HepG2 (cell line): ENCODE results near the gene CDKN3. TPM values are rescaled to one million over a fixed set of nuclear protein-coding genes. Genes with fewer than 3 reads are reported as not detected.
A peak's percentile ranks its signal among the peaks of the same experiment; 100 is the strongest.

Source experiments
- ATAC-seq: fragments of 200-7000 bp; cut with Tn5 transposase; 3 replicates; pipeline ENCODE4 v1.9.1; 2020; ENCODE audit warnings: mild to moderate bottlenecking, moderate library complexity
- BruUV-seq: library from RNA; stranded (reverse); fragments of 400-500 nt; replicated peaks from 2 replicates; lab custom pipeline; 2021; lab: Mats Ljungman, UMichigan
- CTCF ChIA-PET: fragments of 300-600 bp; formaldehyde crosslinking; extraction: SDS; loops from one replicate; lab custom pipeline; 2021; ENCODE audit warnings: low total read pairs, inconsistent platforms, low intra/inter-chr PET ratio; lab: Yijun Ruan, JAX
- POLR2A ChIA-PET: fragments of 350-600 bp; sonication (Branson Sonifier 250); formaldehyde crosslinking; loops from one replicate; lab custom pipeline; 2020; ENCODE audit warnings: antibody characterized with exemption, inconsistent platforms; lab: Yijun Ruan, JAX
- DNase-seq: peaks from one replicate; pipeline ENCODE4 v3.0.0-alpha.2; 2015; ENCODE audit warnings: low spot score
- FAIRE-seq: peaks from 3 replicates; lab custom pipeline; 2011; peaks lifted over from hg19 to GRCh38; lab: Jason Lieb, UNC
- H2AFZ ChIP-seq: one replicate; pipeline ENCODE4 v1.6.1; 2011; ENCODE audit warnings: low read length, inconsistent platforms
- H3K27ac ChIP-seq: fragments of 300-600 bp; 3 replicates; pipeline ENCODE4 v1.8.0; 2011; ENCODE audit warnings: mixed run types, mild to moderate bottlenecking, mixed read lengths, low read length, inconsistent platforms; ENCODE audit not compliant: insufficient read depth; ENCODE audit errors: extremely low read length
- H3K27me3 ChIP-seq, 2 experiments: fragments of 200-600 bp in 1 of 2; 2 replicates in 1 of 2; 3 replicates in 1 of 2; pipeline versions ENCODE4 v1.6.0 to v1.8.0; 2011; ENCODE audit warnings: low read length in 2 of 2, mild to moderate bottlenecking in 2 of 2, moderate library complexity in 2 of 2, inconsistent platforms in 1 of 2; ENCODE audit not compliant: insufficient read depth in 2 of 2, control insufficient read depth in 1 of 2
- H3K36me3 ChIP-seq, 2 experiments: fragments of 200-600 bp in 1 of 2; replicated peaks in 1 of 2; 2 replicates in 1 of 2; 3 replicates in 1 of 2; pipeline versions ENCODE4 v1.5.1 to v1.8.0; 2011; ENCODE audit warnings: low read length in 2 of 2, inconsistent platforms in 1 of 2; ENCODE audit not compliant: insufficient read depth in 2 of 2, control insufficient read depth in 1 of 2
- H3K4me1 ChIP-seq: 2 replicates; pipeline ENCODE4 v1.5.1; 2012; ENCODE audit warnings: low read length, inconsistent platforms; ENCODE audit not compliant: insufficient read depth
- H3K4me2 ChIP-seq: 2 replicates; pipeline ENCODE4 v1.6.0; 2011; ENCODE audit warnings: low read depth, low read length, inconsistent platforms
- H3K4me3 ChIP-seq, 3 experiments: fragments of 200-600 bp in 1 of 3; sonication (generic), shearing (Covaris generic) in 1 of 3; replicated peaks in 1 of 3; 2 replicates each; pipeline ENCODE4 v1.5.1; 2011 to 2016; ENCODE audit warnings: low read length in 3 of 3, inconsistent platforms in 2 of 3, low read depth in 2 of 3, mild to moderate bottlenecking in 2 of 3, control low read depth in 1 of 3, mixed read lengths in 1 of 3; ENCODE audit not compliant: insufficient read depth in 1 of 3
- H3K79me2 ChIP-seq: one replicate; pipeline ENCODE4 v1.6.1; 2011; ENCODE audit warnings: low read length, inconsistent platforms; ENCODE audit not compliant: insufficient read depth
- H3K9ac ChIP-seq: 2 replicates; pipeline ENCODE4 v1.6.0; 2011; ENCODE audit warnings: mild to moderate bottlenecking, low read depth, low read length, inconsistent platforms; ENCODE audit not compliant: insufficient read depth
- H3K9me3 ChIP-seq: 2 replicates; pipeline ENCODE4 v1.5.1; 2012; ENCODE audit warnings: mild to moderate bottlenecking, low read length
- H4K20me1 ChIP-seq: 2 replicates; pipeline ENCODE4 v1.6.0; 2011; ENCODE audit warnings: inconsistent platforms, mild to moderate bottlenecking, low read length, moderate library complexity; ENCODE audit not compliant: insufficient read depth
- ATAD3A ChIP-seq: sonication (generic); formaldehyde crosslinking; IDR thresholded peaks from 2 replicates; pipeline ENCODE4 v1.4.0; 2020; ENCODE audit warnings: missing genetic modification reagents
- BCL6 ChIP-seq: IDR thresholded peaks from 2 replicates; pipeline ENCODE4 v1.6.1; 2016; ENCODE audit warnings: missing genetic modification reagents, missing compliant biosample characterization
- CEBPB ChIP-seq: IDR thresholded peaks from 2 replicates; pipeline ENCODE4 v1.6.1; 2011; ENCODE audit warnings: low read depth, low read length, improper control_type of control experiment, borderline replicate concordance
- CEBPG ChIP-seq: IDR thresholded peaks from 2 replicates; pipeline ENCODE4 v1.6.1; 2016
- KLF6 ChIP-seq: IDR thresholded peaks from 2 replicates; pipeline ENCODE4 v1.8.0; 2016; ENCODE audit warnings: missing biosample characterization, missing genetic modification reagents
- RCOR2 ChIP-seq: IDR thresholded peaks from 2 replicates; pipeline ENCODE4 v1.6.1; 2016; ENCODE audit warnings: missing biosample characterization, missing genetic modification reagents
- RFX1 ChIP-seq: fragments of 450-650 bp; IDR thresholded peaks from 2 replicates; pipeline ENCODE4 v1.6.1; 2017
- SMARCC2 ChIP-seq: fragments of 450-650 bp; IDR thresholded peaks from 2 replicates; pipeline ENCODE4 v1.6.1; 2017; ENCODE audit warnings: antibody characterized with exemption, mild to moderate bottlenecking
- U2AF1 ChIP-seq: fragments of 200-400 bp; formaldehyde crosslinking; optimal IDR thresholded peaks from 2 replicates; pipeline ENCODE3; 2017; ENCODE audit warnings: mild to moderate bottlenecking, low read depth, low read length
- ZNF138 ChIP-seq: sonication (generic); formaldehyde crosslinking; IDR thresholded peaks from 2 replicates; pipeline ENCODE4 v1.5.0; 2020; ENCODE audit warnings: mild to moderate bottlenecking, low read depth, missing genetic modification reagents
- ZNF207 ChIP-seq: fragments of 450-650 bp; IDR thresholded peaks from 2 replicates; pipeline ENCODE4 v1.6.1; 2016; ENCODE audit warnings: antibody characterized with exemption, borderline replicate concordance
- ZNF234 ChIP-seq: sonication (generic); formaldehyde crosslinking; conservative IDR thresholded peaks from 2 replicates; pipeline ENCODE4 v1.5.1; 2020; ENCODE audit warnings: mild to moderate bottlenecking, missing genetic modification reagents
- ZNF460 ChIP-seq: sonication (generic); formaldehyde crosslinking; IDR thresholded peaks from 2 replicates; pipeline ENCODE4 v1.5.1; 2020; ENCODE audit warnings: missing genetic modification reagents, mild to moderate bottlenecking, borderline replicate concordance
- ZNF709 ChIP-seq: sonication (generic); formaldehyde crosslinking; IDR thresholded peaks from 2 replicates; pipeline ENCODE4 v1.5.0; 2020; ENCODE audit warnings: mild to moderate bottlenecking, missing genetic modification reagents
- ZNF747 ChIP-seq: sonication (generic); formaldehyde crosslinking; IDR thresholded peaks from 2 replicates; pipeline ENCODE4 v1.8.1; 2023; ENCODE audit warnings: missing genetic modification reagents, mild to moderate bottlenecking, borderline replicate concordance
- ZNF761 ChIP-seq: sonication (generic); formaldehyde crosslinking; conservative IDR thresholded peaks from 2 replicates; pipeline ENCODE4 v1.4.0; 2020; ENCODE audit warnings: mild to moderate bottlenecking, missing genetic modification reagents
- ZSCAN12 ChIP-seq: sonication (generic); formaldehyde crosslinking; IDR thresholded peaks from 2 replicates; pipeline ENCODE4 v1.9.0; 2021; ENCODE audit warnings: mild to moderate bottlenecking, missing genetic modification reagents
- in situ Hi-C: cut with HindIII; loops from 2 replicates; pipeline ENCODE4 v1.10.0; 2017; ENCODE audit warnings: low pct_unique_long_range_greater_than_20kb; ENCODE audit not compliant: extremely low pct_ligation_motif_present
- intact Hi-C: fragments of 100-400 bp; cut with micrococcal nuclease; formaldehyde crosslinking; loops from one replicate; pipeline ENCODE4 v1.10.0; 2022; ENCODE audit not compliant: unreplicated experiment
- polyA plus RNA-seq, 8 experiments: library from polyadenylated mRNA; depleted of rRNA in 3 of 8; stranded (reverse) in 7 of 8; unstranded in 1 of 8; fragments of >200 nt; fragmentation: Illumina TruSeq in 4 of 8; extraction: Trizol in 4 of 8; gene quantifications; 2 replicates each; pipeline versions ENCODE4 v1.2.1 to v1.2.3, GENCODE V29; 2011 to 2016; ENCODE audit warnings: low read depth in 4 of 8, missing spikeins in 1 of 8, mixed read lengths in 1 of 8; ENCODE audit not compliant: insufficient read depth in 1 of 8
- total RNA-seq, 5 experiments: library from RNA; depleted of rRNA; stranded (reverse); fragments of >200 nt; fragmentation: Illumina TruSeq; extraction: Trizol; gene quantifications; 2 replicates each; pipeline ENCODE4 v1.2.3, GENCODE V29; 2016; ENCODE audit warnings: low read depth in 1 of 5
- TF ChIP-seq, protein P1 (sequence below): sonication (generic); formaldehyde crosslinking; IDR thresholded peaks from 2 replicates; pipeline ENCODE4 v1.5.0; 2020; ENCODE audit warnings: mild to moderate bottlenecking, missing genetic modification reagents, borderline replicate concordance
- TF ChIP-seq, protein P2 (sequence below): sonication (generic); formaldehyde crosslinking; IDR thresholded peaks from 2 replicates; pipeline ENCODE4 v1.5.1; 2020; ENCODE audit warnings: missing genetic modification reagents, mild to moderate bottlenecking, borderline replicate concordance
- TF ChIP-seq, protein P3 (sequence below): sonication (generic); formaldehyde crosslinking; IDR thresholded peaks from 2 replicates; pipeline ENCODE4 v1.4.0; 2020; ENCODE audit warnings: missing genetic modification reagents
- TF ChIP-seq, protein P4 (sequence below): sonication (generic); formaldehyde crosslinking; IDR thresholded peaks from 2 replicates; pipeline ENCODE4 v1.4.0; 2020; ENCODE audit warnings: missing genetic modification reagents

CDKN3 gene
- total and polyA plus RNA-seq, 2 of the 13 experiments (the other 11 are each of a cell fraction or from before 2014, with no cell fraction given), result 63.0 to 88.9 TPM

DNA sequence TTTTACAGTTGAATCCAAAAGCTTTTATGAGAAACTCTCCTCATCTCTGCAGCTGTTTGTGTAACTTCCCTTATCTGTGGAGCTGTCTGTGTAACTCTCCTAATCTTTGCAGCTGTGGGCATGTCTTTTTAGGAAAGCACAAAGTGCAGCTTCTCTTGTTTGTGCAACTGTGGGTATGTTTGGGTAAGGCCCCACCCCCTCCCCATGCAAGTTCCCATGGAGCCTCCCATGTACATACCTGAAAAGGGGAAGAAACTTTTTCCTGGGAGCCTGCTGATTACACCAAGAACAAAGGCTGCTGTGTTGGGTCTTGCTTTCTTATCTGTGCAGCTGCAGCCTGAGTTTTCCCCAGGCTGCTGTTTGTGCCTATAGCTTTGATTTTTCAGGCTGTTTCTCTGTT is 42.7 kb upstream of the CDKN3 start (continued):
- TF ChIP-seq, protein P1, sequence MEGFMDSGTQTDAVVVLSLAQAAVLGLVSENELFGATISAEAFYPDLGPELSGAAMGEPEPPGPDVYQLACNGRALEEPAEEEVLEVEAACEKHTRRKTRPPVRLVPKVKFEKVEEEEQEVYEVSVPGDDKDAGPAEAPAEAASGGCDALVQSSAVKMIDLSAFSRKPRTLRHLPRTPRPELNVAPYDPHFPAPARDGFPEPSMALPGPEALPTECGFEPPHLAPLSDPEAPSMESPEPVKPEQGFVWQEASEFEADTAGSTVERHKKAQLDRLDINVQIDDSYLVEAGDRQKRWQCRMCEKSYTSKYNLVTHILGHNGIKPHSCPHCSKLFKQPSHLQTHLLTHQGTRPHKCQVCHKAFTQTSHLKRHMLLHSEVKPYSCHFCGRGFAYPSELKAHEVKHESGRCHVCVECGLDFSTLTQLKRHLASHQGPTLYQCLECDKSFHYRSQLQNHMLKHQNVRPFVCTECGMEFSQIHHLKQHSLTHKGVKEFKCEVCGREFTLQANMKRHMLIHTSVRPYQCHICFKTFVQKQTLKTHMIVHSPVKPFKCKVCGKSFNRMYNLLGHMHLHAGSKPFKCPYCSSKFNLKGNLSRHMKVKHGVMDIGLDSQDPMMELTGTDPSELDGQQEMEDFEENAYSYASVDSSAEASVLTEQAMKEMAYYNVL (CRISPR knock-in tag), result peak; percentile 94
- TF ChIP-seq ZNF761 (CRISPR knock-in tag) (no peak; the same call in 1 of the 2 replicates), ZNF138 (CRISPR knock-in tag) (no peak), SMARCC2 (no peak)
- TF ChIP-seq, protein P2, sequence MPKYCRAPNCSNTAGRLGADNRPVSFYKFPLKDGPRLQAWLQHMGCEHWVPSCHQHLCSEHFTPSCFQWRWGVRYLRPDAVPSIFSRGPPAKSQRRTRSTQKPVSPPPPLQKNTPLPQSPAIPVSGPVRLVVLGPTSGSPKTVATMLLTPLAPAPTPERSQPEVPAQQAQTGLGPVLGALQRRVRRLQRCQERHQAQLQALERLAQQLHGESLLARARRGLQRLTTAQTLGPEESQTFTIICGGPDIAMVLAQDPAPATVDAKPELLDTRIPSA, result no peak
- TF ChIP-seq, all 625 proteins: peak for 248

DNA sequence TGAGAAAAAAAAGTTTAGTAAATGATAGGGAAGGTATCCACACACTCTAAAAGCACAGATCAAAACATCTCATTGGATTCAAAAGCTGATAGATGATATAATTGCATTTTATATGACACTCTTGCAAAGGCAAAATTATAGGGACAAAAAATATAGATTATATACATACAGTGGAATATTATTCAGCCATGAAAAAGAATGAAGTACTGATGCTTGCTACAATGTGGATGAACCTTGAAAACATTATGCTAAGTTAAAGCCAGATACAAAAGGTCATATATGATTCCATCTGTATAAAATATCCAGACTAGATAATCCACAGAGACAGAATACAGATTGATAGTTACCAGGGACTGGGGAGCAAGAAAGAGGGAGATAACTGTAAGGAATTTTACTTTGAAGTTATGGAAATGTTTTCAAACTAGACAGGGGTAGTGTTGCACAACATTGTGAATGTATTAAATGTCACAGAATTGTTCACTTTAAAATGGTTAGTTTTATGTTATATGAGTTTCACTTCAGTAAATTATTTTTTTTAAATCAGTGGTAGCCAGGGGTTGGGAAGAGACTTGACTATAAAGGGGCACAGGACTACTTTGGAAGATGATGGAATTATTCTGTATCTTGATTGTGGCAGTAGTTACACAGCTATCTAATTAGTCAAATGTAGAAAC is 41.7 kb upstream of the CDKN3 start:
- ChIA-PET POLR2A (interaction anchor here (1.7 to 3.3 kb wide), 4 partner anchors 8 to 134 kb away, joined by 6 to 102 read pairs (median 26); partner anchors contain the start of genes CDKN3 and GMFB), CTCF (no interaction called here)
- peak overlapping the region; percentile 90 for H3K27ac ChIP-seq
- no peaks in the 10 kb centered on the region for H3K9me3 ChIP-seq
- H3K36me3 ChIP-seq, result no peaks in the 10 kb centered on the region
- no TSS peak for BruUV-seq
- ATAC-seq (no peak), DNase-seq (no peak), FAIRE-seq (no peak)
- peak overlapping the region; percentile 93 for H3K4me2 ChIP-seq
- no peaks in the 10 kb centered on the region for H4K20me1 ChIP-seq
- no peaks in the 10 kb centered on the region for H3K79me2 ChIP-seq
- H3K27me3 ChIP-seq, result no peaks in the 10 kb centered on the region
- H3K9ac ChIP-seq, result peak overlapping the region; percentile 75
- peaks cover 79% of the 10 kb centered on the region for H3K4me1 ChIP-seq
- in situ Hi-C loops, result no loop called here
- no peak overlapping the region for H2AFZ ChIP-seq
- H3K4me3 ChIP-seq, result peak overlapping the region in 2 of 3 experiments; percentile 41 to 54; a peak in 2 of 6 replicates
- intact Hi-C loops, result loop anchor here (1.0 to 5.0 kb wide), 3 partner anchors 42 to 398 kb away; partner anchors contain the start of genes BMP4 and CDKN3
- TF ChIP-seq U2AF1, result no peak
- TF ChIP-seq KLF6, result no peak
- TF ChIP-seq ZSCAN12 (CRISPR knock-in tag), result no peak
- no peak for TF ChIP-seq ZNF234 (CRISPR knock-in tag)
- peak; percentile 49; the same call in 1 of the 2 replicates for TF ChIP-seq CEBPG (CRISPR knock-in tag)
- peak; percentile 63 for TF ChIP-seq CEBPB
- no peak for TF ChIP-seq ZNF460 (CRISPR knock-in tag)
- TF ChIP-seq ZNF207, result no peak
- no peak for TF ChIP-seq RFX1
- TF ChIP-seq BCL6 (CRISPR knock-in tag), result no peak
- peak; percentile 47; the same call in 1 of the 2 replicates for TF ChIP-seq RCOR2 (CRISPR knock-in tag)
- TF ChIP-seq ZNF747, result no peak
- no peak for TF ChIP-seq ZNF709 (CRISPR knock-in tag)
- TF ChIP-seq, protein P3, sequence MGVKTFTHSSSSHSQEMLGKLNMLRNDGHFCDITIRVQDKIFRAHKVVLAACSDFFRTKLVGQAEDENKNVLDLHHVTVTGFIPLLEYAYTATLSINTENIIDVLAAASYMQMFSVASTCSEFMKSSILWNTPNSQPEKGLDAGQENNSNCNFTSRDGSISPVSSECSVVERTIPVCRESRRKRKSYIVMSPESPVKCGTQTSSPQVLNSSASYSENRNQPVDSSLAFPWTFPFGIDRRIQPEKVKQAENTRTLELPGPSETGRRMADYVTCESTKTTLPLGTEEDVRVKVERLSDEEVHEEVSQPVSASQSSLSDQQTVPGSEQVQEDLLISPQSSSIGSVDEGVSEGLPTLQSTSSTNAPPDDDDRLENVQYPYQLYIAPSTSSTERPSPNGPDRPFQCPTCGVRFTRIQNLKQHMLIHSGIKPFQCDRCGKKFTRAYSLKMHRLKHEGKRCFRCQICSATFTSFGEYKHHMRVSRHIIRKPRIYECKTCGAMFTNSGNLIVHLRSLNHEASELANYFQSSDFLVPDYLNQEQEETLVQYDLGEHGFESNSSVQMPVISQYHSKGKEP (CRISPR knock-in tag), result no peak
- TF ChIP-seq, protein P4, sequence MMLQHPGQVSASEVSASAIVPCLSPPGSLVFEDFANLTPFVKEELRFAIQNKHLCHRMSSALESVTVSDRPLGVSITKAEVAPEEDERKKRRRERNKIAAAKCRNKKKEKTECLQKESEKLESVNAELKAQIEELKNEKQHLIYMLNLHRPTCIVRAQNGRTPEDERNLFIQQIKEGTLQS, result no peak
- TF ChIP-seq ATAD3A (CRISPR knock-in tag), result no peak
